GM19463 (cell line): ENCODE data around the gene C1orf53.
"Not testable (repeated sequence)": the region's sequence is repeated elsewhere in the genome, so short reads cannot be mapped to it uniquely, and the experiment has no call there.

ENCODE experiments used
- ATAC-seq: cut with Tn5 transposase; IDR thresholded peaks from one replicate; pipeline ENCODE4 v1.9.1; 2021; ENCODE audit warnings: mild to moderate bottlenecking, moderate library complexity; ENCODE audit not compliant: unreplicated experiment

The C1orf53 gene

GRCh38 chr1:197902454-197903195 lies at the start of gene C1orf53:
Gene C1orf53, plus strand, starts transcription at chr1:197902630. Its CDS starts 20 bp downstream, at chr1:197902650.
- peak; percentile 97 for ATAC-seq

- not testable (repeated sequence) for ATAC-seq
Measured at GRCh38 chr1:197855751-197856150, 46.7 kb upstream of the C1orf53 start.

GRCh38 chr1:197857477-197857876 lies 45.0 kb upstream of the C1orf53 start:
- no peak for ATAC-seq

- no peak for ATAC-seq
Measured at GRCh38 chr1:197859024-197859423, 43.4 kb upstream of the C1orf53 start.

GRCh38 chr1:197862221-197862620 lies 40.2 kb upstream of the C1orf53 start:
- ATAC-seq = no peak

DNA sequence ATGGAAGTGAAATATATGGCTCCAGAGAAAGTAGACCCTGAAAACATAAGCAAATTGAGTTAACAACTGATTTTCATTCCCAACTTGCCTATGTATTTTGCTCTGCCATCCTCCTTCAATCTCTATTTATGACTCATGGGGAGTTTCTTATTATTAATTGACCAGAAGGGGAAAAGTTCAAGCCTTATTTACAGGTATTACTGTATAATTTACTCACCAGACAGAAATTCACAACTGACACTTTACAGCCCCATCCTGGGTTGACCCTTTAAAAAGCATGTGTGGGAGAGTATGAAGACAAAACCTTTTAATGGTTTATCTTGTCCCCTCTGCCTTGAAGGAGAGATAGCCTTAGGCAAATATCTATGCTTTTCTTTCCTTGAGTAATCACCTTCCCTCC lies 39.8 kb upstream of the C1orf53 start:
- no peak for ATAC-seq

DNA sequence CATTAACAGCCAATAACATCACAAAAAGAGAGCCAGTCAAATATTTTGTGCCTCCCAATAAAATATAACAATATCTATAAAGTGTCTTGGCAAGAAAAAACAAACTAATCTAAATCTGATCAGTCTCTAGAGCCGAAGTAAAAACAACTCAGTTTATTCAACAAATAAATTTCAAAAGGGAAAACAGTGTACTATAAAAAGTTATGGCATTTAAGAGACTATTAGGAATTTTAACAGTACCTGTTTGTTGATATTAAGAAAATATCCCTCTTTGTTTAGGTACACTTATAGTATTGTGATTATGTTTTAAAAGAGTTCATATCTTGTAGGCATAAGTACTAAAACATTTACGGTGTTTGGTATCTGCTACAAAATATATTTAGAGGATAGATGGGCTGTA lies 36.6 kb upstream of the C1orf53 start:
- ATAC-seq = no peak

DNA sequence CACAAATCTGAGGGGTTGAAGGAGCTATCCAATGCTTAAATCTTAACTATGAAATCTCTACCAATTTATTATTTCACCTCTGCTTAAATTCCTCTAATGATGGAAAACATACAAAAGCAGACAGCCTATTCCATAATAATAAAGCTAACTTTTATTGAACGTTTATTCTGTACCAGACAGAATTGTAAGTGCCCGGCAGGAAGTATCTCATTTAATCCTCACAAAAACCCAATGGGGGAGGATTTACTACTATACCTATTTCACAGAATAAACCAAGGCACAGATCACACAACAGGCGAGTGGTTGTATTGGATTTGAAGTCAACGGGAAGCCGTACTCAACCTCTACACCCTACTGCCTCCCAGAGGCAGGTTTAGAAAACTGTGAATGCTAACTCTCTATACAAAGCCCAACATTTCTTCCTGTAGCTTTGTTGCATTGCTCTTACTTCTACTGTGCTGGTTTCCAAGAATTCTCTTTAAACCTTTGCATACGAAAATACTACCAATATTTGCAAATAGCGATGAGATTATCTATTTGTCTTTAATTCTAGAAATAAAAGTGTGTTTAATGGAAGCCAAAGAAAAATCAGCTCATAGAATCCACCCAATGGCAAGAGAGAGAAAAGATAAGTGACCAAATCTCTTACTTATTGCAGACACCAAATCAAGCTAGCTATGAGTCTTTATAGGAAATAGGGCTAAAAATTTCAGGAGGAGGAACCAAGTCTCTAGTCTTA lies 33.5 kb upstream of the C1orf53 start:
- ATAC-seq = peak; percentile 87

DNA sequence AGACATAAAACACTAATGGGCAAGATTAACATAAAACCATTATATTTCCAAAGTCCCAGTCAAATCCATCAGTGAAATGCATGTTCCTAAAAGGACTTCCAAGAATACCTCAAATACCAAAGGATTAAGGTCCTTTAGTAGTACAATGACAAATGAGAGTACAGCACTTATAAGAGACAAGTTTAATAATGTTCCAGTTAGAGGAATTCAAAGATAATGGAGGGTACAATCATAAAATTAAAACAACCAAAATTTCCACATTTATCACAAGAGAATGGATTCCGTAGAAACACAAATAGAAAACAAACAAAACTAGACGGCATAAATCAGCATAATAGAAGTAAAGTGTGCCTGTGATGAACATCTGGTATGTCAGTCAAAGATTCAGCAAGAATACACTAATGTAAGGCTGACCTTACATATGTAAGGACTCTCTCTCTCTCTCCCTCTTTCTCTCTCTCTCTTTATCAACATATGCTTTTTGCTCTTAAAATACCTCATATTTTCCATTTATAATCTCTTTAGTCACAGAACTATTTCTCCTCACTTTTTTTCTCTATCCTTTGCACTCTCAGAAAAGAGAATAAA lies 32.8 kb upstream of the C1orf53 start:
- ATAC-seq = no peak

GRCh38 chr1:197876894-197877293 lies 25.5 kb upstream of the C1orf53 start:
- ATAC-seq = no peak

- ATAC-seq = not testable (repeated sequence)
Measured at GRCh38 chr1:197880385-197880784, 22.0 kb upstream of the C1orf53 start.

DNA sequence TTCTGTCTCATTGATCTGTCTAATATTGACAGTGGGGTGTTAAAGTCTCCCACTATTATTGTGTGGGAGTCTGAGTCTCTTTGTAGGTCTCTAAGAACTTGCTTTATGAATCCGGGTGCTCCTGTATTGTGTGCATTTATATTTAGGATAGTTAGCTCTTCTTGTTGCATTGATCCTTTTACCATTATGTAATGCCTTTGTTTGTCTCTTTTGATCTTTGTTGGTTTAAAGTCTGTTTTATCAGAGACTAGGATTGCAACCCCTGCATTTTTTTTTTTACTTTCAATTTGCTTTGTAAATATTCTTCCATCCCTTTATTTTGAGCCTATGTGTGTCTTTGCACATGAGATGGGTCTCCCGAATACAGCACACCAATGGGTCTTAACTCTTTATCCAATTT lies 20.2 kb upstream of the C1orf53 start:
- ATAC-seq = not testable (repeated sequence)

- ATAC-seq = no peak
Measured at GRCh38 chr1:197884173-197884572, 18.3 kb upstream of the C1orf53 start.

DNA sequence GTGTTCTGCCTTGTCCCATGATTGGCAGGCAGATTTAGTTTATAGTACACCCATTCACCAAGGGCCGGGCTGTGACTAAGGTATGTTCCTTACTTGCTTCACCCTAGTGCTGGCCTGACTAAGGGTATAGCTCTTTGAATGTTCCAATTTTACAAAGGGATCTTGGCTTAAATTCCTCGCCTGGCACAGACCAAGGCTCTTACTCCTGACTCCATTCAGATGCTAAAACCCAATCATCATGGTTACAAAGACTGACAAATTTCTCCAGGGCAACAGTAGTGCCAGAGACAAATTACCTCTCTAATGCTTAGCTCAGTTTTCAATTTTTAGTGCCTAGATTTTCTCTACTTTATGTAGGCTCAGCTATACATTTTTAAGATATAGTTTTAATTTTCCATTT lies 11.5 kb upstream of the C1orf53 start:
- ATAC-seq = no peak

- ATAC-seq = no peak
Measured at GRCh38 chr1:197892684-197893083, 9.7 kb upstream of the C1orf53 start.

- ATAC-seq = no peak
Measured at GRCh38 chr1:197896301-197896700, 6.1 kb upstream of the C1orf53 start.

GRCh38 chr1:197899037-197899436 lies 3.4 kb upstream of the C1orf53 start:
- ATAC-seq = no peak

GRCh38 chr1:197902131-197902453 lies 338 bp upstream of the C1orf53 start:
- ATAC-seq = no peak

GRCh38 chr1:197903196-197903514 lies 725 bp downstream of the C1orf53 start:
- ATAC-seq = no peak

GRCh38 chr1:197904126-197904787 lies 1.8 kb downstream of the C1orf53 start:
- ATAC-seq = no peak

GRCh38 chr1:197905699-197906351 lies 3.4 kb downstream of the C1orf53 start:
- ATAC-seq = no peak
